GM12875 (cell line): ENCODE measurements around the gene HOXD12.

ENCODE experiments used
- H3K4me3 ChIP-seq: one replicate; pipeline ENCODE4 v1.5.1; 2011; ENCODE audit warnings: low read depth, low read length, control low read depth
- CTCF ChIP-seq: IDR thresholded peaks from 2 replicates; pipeline ENCODE4 v1.5.1; 2011; ENCODE audit warnings: low read depth, mild to moderate bottlenecking, control low read depth, inconsistent platforms, low read length, moderate library complexity, borderline replicate concordance; ENCODE audit not compliant: insufficient read depth

HOXD12 gene

GRCh38 chr2:176114120-176114929 lies 14.7 kb downstream of the HOXD12 start:
- H3K4me3 ChIP-seq: no peak overlapping the region
- TF ChIP-seq CTCF: no peak

DNA sequence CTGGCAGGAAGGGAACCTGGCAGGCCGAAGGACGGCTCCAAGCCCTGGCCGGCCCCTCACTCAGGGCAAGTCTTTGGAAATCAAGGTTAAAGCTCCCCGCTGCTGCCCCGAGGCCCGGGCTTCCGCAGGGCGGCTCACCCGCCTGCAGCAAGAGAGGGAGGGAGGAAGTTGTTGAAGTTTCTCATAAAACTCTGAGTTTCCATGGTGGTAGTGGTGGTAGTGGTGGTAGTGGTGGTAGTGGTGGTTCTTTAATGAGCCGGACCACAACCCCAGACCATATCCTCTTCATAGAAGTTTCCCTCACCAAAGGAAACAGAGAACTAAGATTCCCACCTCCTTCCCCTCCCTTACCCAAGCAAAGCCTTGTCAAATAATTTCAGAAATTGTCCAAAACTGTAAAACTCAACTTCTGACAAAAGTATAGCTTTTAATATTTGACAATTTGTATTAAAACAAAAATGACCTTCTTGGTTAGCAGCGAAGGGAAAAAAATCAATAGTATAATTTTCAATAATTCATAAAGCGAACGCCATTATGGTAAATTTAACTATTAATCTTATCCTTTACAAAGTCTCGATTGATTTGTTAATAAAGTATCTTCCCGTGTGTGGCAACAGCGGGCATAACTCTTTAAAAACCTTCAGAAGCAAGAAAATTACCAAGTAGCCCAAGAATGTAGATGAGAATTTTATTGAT lies 15.5 kb downstream of the HOXD12 start:
- H3K4me3 ChIP-seq: no peak overlapping the region
- TF ChIP-seq CTCF: no peak

DNA sequence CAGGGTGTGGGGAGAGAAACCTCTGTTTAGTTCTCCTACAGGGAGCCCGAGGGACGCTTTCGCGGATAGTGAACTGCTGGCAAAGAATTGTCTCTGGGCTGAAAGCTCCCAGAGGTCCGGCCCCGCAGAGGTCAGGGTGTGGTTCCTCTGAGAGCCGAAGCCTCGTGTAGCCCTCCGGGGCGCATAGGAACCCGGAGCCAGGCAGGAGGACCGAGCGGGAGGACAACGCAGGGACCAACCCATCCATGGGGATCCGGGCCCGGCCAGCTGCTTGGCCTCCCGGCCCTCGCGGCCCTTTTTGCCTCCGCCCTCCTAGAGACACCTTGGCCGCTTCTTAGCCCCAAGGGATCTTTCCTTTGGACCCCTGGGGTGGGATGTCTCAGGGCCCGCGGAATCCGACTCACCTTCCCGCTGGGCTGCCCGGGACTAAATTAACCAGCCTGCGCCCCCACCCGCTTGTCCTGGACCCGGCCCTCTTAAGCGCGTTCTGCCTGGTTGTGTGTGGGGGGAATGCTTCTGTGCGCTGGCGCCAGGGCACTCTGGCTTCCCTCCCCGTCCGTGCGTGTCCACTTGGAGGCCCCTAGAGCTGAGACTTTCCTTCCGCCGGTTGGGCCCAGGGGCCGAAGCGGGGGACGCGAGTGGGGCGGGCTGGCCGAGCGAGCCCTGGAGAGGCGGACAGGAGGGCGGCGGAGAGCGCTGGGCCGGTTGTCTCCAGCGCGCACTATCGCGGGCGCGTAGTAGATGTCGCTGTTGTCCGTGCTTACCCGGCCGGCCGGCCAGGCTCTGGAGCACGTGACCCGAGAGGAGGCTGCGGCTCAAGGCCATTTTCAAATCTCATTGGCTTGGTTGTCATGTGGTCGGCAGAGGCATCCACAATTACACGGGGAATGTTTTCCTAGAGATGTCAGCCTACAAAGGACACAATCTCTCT lies 16.6 kb downstream of the HOXD12 start, which contains the start of gene HOXD10:
HOXD10 (plus strand) TSS at position 896 of the 931 bp plus-strand sequence. CDS start 56 bp downstream, outside the sequence.
- H3K4me3 ChIP-seq: no peak within 1 kb of the TSS
- TF ChIP-seq CTCF: no peak

DNA sequence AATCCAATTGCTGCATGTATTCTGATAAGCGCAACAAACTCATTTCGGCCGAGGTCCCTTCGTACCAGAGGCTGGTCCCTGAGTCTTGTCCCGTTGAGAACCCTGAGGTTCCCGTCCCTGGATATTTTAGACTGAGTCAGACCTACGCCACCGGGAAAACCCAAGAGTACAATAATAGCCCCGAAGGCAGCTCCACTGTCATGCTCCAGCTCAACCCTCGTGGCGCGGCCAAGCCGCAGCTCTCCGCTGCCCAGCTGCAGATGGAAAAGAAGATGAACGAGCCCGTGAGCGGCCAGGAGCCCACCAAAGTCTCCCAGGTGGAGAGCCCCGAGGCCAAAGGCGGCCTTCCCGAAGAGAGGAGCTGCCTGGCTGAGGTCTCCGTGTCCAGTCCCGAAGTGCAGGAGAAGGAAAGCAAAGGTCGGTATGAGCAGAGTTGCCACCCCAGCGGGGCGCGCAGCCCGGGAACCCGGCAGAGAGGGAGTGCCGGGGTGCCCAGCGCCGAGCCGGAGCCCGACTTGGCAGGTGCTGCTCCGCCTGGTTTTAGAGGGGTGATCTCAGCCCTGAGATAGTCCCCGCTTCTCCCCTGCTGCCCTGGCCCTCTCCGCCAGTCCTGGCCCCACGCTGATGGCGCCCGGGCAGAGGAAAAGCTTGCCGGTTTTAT lies 17.7 kb downstream of the HOXD12 start:
- no peak for TF ChIP-seq CTCF
- no peak overlapping the region for H3K4me3 ChIP-seq

GRCh38 chr2:176117823-176118371 lies 18.3 kb downstream of the HOXD12 start:
- H3K4me3 ChIP-seq: no peak overlapping the region
- no peak for TF ChIP-seq CTCF

GRCh38 chr2:176118601-176119339 lies 19.2 kb downstream of the HOXD12 start:
- no peak overlapping the region for H3K4me3 ChIP-seq
- TF ChIP-seq CTCF: peak; percentile 64; the same call in 1 of the 2 replicates
